ENCODE results near the gene OR6M1. TPM values are rescaled to one million over a fixed set of nuclear protein-coding genes. Genes with fewer than 3 reads are reported as not detected.

Gene OR6M1
- total and polyA plus RNA-seq, 9 donors = not detected

DNA sequence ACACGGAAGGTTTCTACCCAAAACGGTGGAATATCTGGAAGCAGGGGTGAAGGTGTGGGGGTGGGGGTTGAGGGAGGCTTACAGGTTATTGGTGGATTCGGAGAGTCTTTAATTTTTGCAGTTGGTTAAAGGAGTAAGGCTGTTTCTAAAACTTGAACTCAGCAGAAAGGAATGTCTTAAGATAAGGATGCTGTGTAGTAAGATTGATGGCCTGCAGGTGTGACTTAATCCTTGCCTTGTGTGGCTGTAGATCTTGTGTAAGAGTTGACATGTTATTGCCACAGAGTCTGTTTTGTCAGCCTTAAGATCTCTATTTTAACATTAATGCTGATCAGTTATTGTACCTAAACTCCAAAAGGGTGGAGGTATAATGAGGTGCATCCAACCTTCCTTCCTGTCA is 16.4 kb upstream of the OR6M1 start:
- H3K4me1 ChIP-seq (ENCODE audit: control insufficient read depth, insufficient read depth, low read length) = no peaks in the 10 kb centered on the region
- H3K36me3 ChIP-seq (ENCODE audit: control insufficient read depth, insufficient read depth, low read length) = no peaks in the 10 kb centered on the region
- no peak overlapping the region for H3K4me3 ChIP-seq (ENCODE audit: low read length)
- peak; percentile 69 for DNase-seq
- H3K9me3 ChIP-seq (replicated peaks; ENCODE audit: control insufficient read depth, low read depth, low read length) = no peaks in the 10 kb centered on the region
- WGBS (ENCODE audit: insufficient coverage) = 14% methylated on average over 2 of the region's 3 CpGs
- H3K27me3 ChIP-seq (ENCODE audit: control insufficient read depth, insufficient read depth, low read length) = no peaks in the 10 kb centered on the region
- H3K27ac ChIP-seq (ENCODE audit: low read length) = peak overlapping the region; percentile 79

DNA sequence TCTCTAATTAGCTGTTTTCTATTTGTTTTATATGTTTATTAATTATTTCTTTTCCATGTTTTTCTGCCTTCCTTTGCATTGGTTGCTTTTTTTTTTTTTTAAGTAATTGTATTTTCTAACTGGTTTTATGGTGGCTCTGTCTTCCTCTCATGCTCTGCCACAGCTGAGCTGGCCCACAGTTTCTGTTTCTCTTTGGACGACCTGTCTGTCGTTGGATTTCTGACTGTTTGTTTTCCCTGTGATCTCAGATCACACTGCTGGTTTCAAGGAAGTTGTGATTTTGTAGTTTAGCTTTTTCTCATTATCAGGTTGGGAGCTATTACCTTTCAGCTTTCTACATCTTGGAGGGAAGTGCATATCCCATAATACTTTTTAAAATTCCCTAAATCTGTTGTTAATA is 15.9 kb upstream of the OR6M1 start:
- no CpG with 5 or more reads among the region's 2 CpGs for WGBS (ENCODE audit: insufficient coverage)
- no peaks in the 10 kb centered on the region for H3K27me3 ChIP-seq (ENCODE audit: control insufficient read depth, insufficient read depth, low read length)
- H3K4me3 ChIP-seq (ENCODE audit: low read length) = no peak overlapping the region
- DNase-seq = no peak
- no peaks in the 10 kb centered on the region for H3K9me3 ChIP-seq (replicated peaks; ENCODE audit: control insufficient read depth, low read depth, low read length)
- H3K27ac ChIP-seq (ENCODE audit: low read length) = peak overlapping the region; percentile 79
- H3K4me1 ChIP-seq (ENCODE audit: control insufficient read depth, insufficient read depth, low read length) = no peaks in the 10 kb centered on the region
- H3K36me3 ChIP-seq (ENCODE audit: control insufficient read depth, insufficient read depth, low read length) = no peaks in the 10 kb centered on the region

DNA sequence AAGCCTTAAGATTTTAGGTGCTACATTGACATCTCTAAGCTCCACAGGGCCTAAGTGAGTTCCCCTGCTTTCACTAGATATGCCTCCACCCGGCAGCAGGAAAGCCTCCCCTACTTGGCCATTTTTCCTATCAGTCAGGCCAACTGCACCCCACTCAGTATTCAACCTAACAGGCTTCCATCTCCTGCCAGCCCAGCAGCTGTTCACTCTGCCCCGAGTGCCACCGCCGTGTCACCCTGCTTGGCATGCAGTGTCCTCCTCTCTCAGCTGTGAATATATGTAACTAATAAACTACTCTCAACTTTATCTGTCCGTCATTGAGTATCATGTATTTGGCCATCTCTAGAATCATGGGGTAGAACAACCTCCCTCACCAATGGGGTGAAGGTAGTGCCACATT is 9.0 kb upstream of the OR6M1 start:
- no peaks in the 10 kb centered on the region for H3K36me3 ChIP-seq (ENCODE audit: control insufficient read depth, insufficient read depth, low read length)
- peak; percentile 48 for DNase-seq
- 56% methylated on average over 1 of the region's 5 CpGs for WGBS (ENCODE audit: insufficient coverage)
- no peaks in the 10 kb centered on the region for H3K9me3 ChIP-seq (replicated peaks; ENCODE audit: control insufficient read depth, low read depth, low read length)
- no peaks in the 10 kb centered on the region for H3K4me1 ChIP-seq (ENCODE audit: control insufficient read depth, insufficient read depth, low read length)
- peak overlapping the region; percentile 45 for H3K27ac ChIP-seq (ENCODE audit: low read length)
- no peak overlapping the region for H3K4me3 ChIP-seq (ENCODE audit: low read length)
- no peaks in the 10 kb centered on the region for H3K27me3 ChIP-seq (ENCODE audit: control insufficient read depth, insufficient read depth, low read length)

DNA sequence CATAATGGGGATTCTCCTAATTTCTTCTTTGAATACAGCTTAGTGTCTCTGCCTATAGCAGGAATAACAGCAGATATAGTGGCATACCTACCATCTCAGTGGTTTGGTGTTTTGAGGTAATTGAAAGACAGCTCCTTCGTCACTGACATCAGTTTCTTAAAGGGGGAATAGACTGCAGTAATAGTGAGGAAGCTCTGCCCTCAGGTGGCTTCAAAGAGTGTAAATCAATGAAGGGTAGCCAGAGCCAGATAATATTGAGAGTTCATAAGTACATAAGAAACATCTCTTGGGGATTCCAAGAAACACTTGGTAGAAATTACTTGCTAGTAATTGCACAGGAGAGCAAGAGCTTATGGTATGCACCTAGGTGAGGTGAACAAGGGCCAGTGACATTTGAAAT is 4.4 kb downstream of the OR6M1 start:
- no peaks in the 10 kb centered on the region for H3K27me3 ChIP-seq (ENCODE audit: control insufficient read depth, insufficient read depth, low read length)
- H3K4me1 ChIP-seq (ENCODE audit: control insufficient read depth, insufficient read depth, low read length) = peaks cover 30% of the 10 kb centered on the region
- DNase-seq = no peak
- peak overlapping the region; percentile 10 for H3K27ac ChIP-seq (ENCODE audit: low read length)
- H3K36me3 ChIP-seq (ENCODE audit: control insufficient read depth, insufficient read depth, low read length) = no peaks in the 10 kb centered on the region
- 0% methylated on average over 1 of the region's 1 CpG for WGBS (ENCODE audit: insufficient coverage)
- H3K4me3 ChIP-seq (ENCODE audit: low read length) = no peak overlapping the region
- H3K9me3 ChIP-seq (replicated peaks; ENCODE audit: control insufficient read depth, low read depth, low read length) = no peaks in the 10 kb centered on the region

DNA sequence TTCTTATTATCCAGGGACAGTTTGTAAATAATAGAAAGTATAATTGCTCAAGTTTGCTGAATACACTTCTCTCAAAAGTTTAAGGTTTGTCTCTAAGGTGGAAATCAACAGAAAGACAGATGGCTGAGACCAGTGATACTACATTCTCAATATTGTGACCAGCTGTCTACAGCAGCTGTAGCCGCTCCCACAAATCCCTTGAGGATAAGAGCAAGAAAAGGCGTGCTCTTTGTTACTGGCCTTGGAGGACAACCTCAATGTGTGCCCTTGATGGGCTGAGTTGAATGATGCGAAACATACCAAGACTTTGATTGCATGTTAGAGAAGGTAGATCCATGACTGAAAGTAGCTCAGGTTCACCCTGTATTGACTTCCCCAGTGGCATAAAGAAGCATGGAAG is 6.1 kb downstream of the OR6M1 start:
- Histone ChIP-seq H3K27ac (ENCODE audit: low read length) (peak overlapping the region; percentile 93), H3K27me3 (ENCODE audit: control insufficient read depth, insufficient read depth, low read length) (no peaks in the 10 kb centered on the region), H3K4me3 (ENCODE audit: low read length) (no peak overlapping the region), H3K36me3 (ENCODE audit: control insufficient read depth, insufficient read depth, low read length) (no peaks in the 10 kb centered on the region), H3K4me1 (ENCODE audit: control insufficient read depth, insufficient read depth, low read length) (peaks cover 33% of the 10 kb centered on the region), H3K9me3 (replicated peaks; ENCODE audit: control insufficient read depth, low read depth, low read length) (no peaks in the 10 kb centered on the region)
- WGBS (ENCODE audit: insufficient coverage) = 75% methylated on average over 1 of the region's 3 CpGs
- DNase-seq = peak; percentile 84

DNA sequence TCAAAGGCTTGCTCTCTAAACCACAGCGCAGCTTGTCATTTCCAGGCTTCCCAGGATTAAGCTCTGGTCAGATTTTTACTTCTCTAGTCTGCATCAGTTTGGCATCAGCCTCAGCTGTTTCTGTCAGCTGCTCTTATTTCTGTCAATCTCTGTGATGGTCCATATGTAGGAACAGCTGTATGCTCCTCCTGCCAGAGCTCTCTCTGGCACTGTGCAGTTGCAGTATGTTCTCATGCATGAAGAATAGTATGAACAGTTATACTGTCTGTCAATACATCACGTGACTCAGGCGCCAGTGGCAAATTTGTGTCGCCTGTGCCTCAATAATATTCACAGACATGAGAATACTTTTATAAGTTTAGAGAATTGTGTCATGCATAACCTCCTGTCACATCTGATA is 6.7 kb downstream of the OR6M1 start:
- no peaks in the 10 kb centered on the region for H3K36me3 ChIP-seq (ENCODE audit: control insufficient read depth, insufficient read depth, low read length)
- peak; percentile 92 for DNase-seq

DNA sequence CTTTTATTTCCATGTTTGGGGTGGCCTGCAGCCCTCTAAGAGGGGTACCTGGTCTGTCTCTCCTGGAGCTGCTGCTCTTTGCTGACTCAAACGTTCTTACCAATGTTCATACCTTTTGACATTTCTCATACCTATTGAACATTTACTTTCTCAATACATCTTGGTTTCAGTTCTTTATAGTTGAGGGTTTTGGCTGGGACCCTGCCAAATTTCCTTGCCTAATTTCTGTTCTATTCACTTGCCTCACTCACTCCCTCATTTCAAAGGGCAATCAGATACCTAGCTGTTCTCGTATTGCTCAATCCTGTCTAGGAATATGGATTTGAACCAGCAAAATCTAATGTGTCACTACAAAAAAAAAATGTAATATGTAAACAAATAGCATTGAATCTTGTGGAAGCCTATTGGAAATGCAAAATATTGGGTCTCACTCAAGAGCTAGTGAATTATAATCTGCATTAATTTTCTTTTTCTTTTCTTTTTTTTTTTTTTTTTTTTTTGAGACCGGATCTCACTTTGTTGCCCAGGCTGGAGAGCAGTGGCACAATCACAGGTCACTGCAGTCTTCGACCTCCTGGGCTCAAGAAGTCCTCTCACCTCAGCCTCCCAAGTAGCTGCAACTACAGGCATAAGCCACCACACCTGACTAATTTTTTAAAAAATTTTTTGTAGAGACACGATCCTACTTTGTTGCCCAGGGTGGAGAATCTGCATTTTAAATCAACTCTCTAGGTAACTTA is 7.5 kb downstream of the OR6M1 start:
- Histone ChIP-seq H3K36me3 (ENCODE audit: control insufficient read depth, insufficient read depth, low read length) (no peaks in the 10 kb centered on the region), H3K9me3 (replicated peaks; ENCODE audit: control insufficient read depth, low read depth, low read length) (no peaks in the 10 kb centered on the region), H3K27ac (ENCODE audit: low read length) (peak overlapping the region; percentile 74), H3K4me1 (ENCODE audit: control insufficient read depth, insufficient read depth, low read length) (peaks cover 33% of the 10 kb centered on the region), H3K4me3 (ENCODE audit: low read length) (no peak overlapping the region), H3K27me3 (ENCODE audit: control insufficient read depth, insufficient read depth, low read length) (no peaks in the 10 kb centered on the region)
- no peak for DNase-seq
- WGBS (ENCODE audit: insufficient coverage) = no CpG with 5 or more reads among the region's 5 CpGs

More for the DNA sequence above, 6.7 kb downstream of the OR6M1 start:
- Histone ChIP-seq H3K27ac (ENCODE audit: low read length) (peak overlapping the region; percentile 93), H3K4me3 (ENCODE audit: low read length) (no peak overlapping the region), H3K9me3 (replicated peaks; ENCODE audit: control insufficient read depth, low read depth, low read length) (no peaks in the 10 kb centered on the region), H3K4me1 (ENCODE audit: control insufficient read depth, insufficient read depth, low read length) (peaks cover 33% of the 10 kb centered on the region), H3K27me3 (ENCODE audit: control insufficient read depth, insufficient read depth, low read length) (no peaks in the 10 kb centered on the region)
- 80% methylated on average over 1 of the region's 4 CpGs for whole genome bisulfite sequencing (ENCODE audit: insufficient coverage)

DNA sequence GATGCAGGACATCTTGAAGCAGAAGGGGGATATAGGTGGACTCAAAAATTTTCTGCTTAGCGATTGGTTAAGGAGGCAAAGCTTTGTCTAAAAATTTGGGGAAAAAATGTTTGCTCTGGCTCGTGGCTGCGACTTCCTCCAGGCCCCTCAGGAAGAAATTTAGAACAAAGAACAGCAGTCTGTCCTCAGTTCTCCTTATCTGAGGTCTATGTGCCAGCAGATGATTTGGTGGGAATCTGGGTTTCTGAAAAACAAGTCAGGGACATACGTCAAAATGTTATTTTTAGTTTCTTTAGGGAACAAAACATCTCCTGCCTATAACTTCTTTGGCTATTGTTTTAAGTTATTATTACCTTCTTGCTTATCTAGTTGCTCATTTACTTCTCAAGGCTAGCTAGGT is 8.1 kb downstream of the OR6M1 start:
- Histone ChIP-seq H3K27ac (ENCODE audit: low read length) (no peak overlapping the region), H3K27me3 (ENCODE audit: control insufficient read depth, insufficient read depth, low read length) (no peaks in the 10 kb centered on the region), H3K9me3 (replicated peaks; ENCODE audit: control insufficient read depth, low read depth, low read length) (no peaks in the 10 kb centered on the region), H3K4me1 (ENCODE audit: control insufficient read depth, insufficient read depth, low read length) (peaks cover 33% of the 10 kb centered on the region), H3K36me3 (ENCODE audit: control insufficient read depth, insufficient read depth, low read length) (no peaks in the 10 kb centered on the region), H3K4me3 (ENCODE audit: low read length) (no peak overlapping the region)
- WGBS (ENCODE audit: insufficient coverage) = 76% methylated on average over 2 of the region's 4 CpGs
- DNase-seq = no peak

DNA sequence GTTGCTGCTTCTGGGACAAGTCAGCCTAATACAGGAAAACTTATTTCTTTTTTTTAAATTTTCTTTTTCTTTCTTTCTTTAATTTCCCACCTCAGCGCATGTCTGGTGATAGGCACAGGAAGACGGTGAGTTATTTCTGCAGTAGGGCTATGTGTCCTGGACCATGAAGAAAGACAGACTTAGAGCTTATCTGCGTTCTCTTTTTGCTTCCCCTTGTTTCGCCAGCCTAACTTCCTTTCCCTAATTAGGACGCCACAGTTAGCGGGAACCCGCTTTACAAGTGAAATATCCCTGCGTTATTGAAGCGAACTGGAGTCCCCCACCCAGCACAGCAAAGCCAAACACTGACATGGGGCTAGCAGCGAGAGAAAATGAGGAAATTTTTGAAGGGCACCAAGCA is 8.6 kb downstream of the OR6M1 start:
- peaks cover 33% of the 10 kb centered on the region for H3K4me1 ChIP-seq (ENCODE audit: control insufficient read depth, insufficient read depth, low read length)
- H3K9me3 ChIP-seq (replicated peaks; ENCODE audit: control insufficient read depth, low read depth, low read length) = no peaks in the 10 kb centered on the region
- no peak overlapping the region for H3K27ac ChIP-seq (ENCODE audit: low read length)
- H3K27me3 ChIP-seq (ENCODE audit: control insufficient read depth, insufficient read depth, low read length) = no peaks in the 10 kb centered on the region
- whole genome bisulfite sequencing (ENCODE audit: insufficient coverage) = 86% methylated on average over 5 of the region's 10 CpGs
- no peaks in the 10 kb centered on the region for H3K36me3 ChIP-seq (ENCODE audit: control insufficient read depth, insufficient read depth, low read length)
- no peak for DNase-seq
- no peak overlapping the region for H3K4me3 ChIP-seq (ENCODE audit: low read length)

DNA sequence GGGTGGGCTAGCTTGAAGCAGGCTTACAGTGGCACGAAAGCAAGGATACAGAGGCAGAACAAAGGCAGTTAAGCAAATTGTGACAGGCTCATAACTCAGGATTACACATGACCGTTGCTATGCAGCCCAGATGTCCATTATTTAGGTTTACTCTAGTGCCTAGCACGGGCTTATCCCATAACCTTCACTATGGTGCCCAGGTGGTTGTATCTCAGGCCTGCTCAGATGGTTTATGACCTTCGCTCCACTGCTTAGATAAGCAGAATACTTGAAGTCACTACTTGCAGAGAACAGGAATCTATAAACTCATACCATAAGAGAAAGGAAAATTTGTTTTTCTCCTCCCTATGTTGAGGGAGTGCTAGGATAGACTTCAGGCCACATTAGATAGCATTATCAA is 9.0 kb downstream of the OR6M1 start:
- H3K4me3 ChIP-seq (ENCODE audit: low read length) = no peak overlapping the region

DNA sequence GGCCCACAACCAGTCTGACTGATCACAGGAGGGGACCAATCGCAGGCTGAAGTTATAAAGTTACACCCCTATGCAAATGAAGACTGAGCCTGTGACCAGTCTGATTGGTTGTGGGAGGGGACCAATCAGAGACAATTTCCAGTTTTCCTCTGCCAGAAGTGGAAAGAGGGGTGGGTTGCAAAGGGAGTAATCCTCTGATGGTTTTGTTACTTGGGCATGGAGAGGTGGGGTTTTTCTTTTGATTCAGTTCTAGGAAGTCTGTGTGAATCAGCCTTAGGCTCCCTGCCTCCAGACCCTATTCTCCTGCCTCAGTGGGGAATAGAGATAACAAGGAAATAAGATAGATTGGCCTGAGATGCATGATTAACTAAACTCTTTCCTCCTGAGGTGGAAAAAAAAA is 9.9 kb downstream of the OR6M1 start:
- 83% methylated on average over 1 of the region's 1 CpG for WGBS (ENCODE audit: insufficient coverage)
- no peaks in the 10 kb centered on the region for H3K36me3 ChIP-seq (ENCODE audit: control insufficient read depth, insufficient read depth, low read length)
- DNase-seq = no peak

More for the DNA sequence above, 9.0 kb downstream of the OR6M1 start:
- H3K27me3 ChIP-seq (ENCODE audit: control insufficient read depth, insufficient read depth, low read length) = no peaks in the 10 kb centered on the region
- H3K36me3 ChIP-seq (ENCODE audit: control insufficient read depth, insufficient read depth, low read length) = no peaks in the 10 kb centered on the region
- 10% methylated on average over 3 of the region's 4 CpGs for WGBS (ENCODE audit: insufficient coverage)
- DNase-seq = no peak
- no peaks in the 10 kb centered on the region for H3K9me3 ChIP-seq (replicated peaks; ENCODE audit: control insufficient read depth, low read depth, low read length)
- peak overlapping the region; percentile 7 for H3K27ac ChIP-seq (ENCODE audit: low read length)
- H3K4me1 ChIP-seq (ENCODE audit: control insufficient read depth, insufficient read depth, low read length) = peaks cover 33% of the 10 kb centered on the region

More for the DNA sequence above, 9.9 kb downstream of the OR6M1 start:
- no peaks in the 10 kb centered on the region for H3K27me3 ChIP-seq (ENCODE audit: control insufficient read depth, insufficient read depth, low read length)
- H3K4me1 ChIP-seq (ENCODE audit: control insufficient read depth, insufficient read depth, low read length) = peaks cover 33% of the 10 kb centered on the region
- no peak overlapping the region for H3K4me3 ChIP-seq (ENCODE audit: low read length)
- H3K9me3 ChIP-seq (replicated peaks; ENCODE audit: control insufficient read depth, low read depth, low read length) = no peaks in the 10 kb centered on the region
- H3K27ac ChIP-seq (ENCODE audit: low read length) = no peak overlapping the region

Measured in muscle of leg (tissue), 11 donors.